Esophagus mucosa (tissue), 1 donor: Measurements from ENCODE around the gene TCFL5. TPM values are rescaled to one million over a fixed set of nuclear protein-coding genes. Genes with fewer than 3 reads are reported as not detected.

Experiments
- ATAC-seq: fragments of 200-7000 bp; cut with Tn5 transposase; one replicate; pipeline ENCODE4 v1.9.1; 2020
- total RNA-seq: library from RNA; stranded (reverse); gene quantifications from one replicate; pipeline ENCODE4 v1.2.4, GENCODE V29; 2023
- donor health status: DM: yes; HTN: yes; CAD: no.

TCFL5 gene
- total RNA-seq, 1 donor from 2014 or later, result 5.0 TPM

GRCh38 chr20:62820962-62821725, 40.5 kb downstream of the TCFL5 start:
- ATAC-seq, result no peak

GRCh38 chr20:62820208-62820961, 41.2 kb downstream of the TCFL5 start:
- ATAC-seq, result no peak

- ATAC-seq, result no peak
These were observed 42.0 kb downstream of the TCFL5 start for GRCh38 chr20:62819494-62820174.

- ATAC-seq, result peak; percentile 17
These were observed 42.8 kb downstream of the TCFL5 start for GRCh38 chr20:62818592-62819493.

- no peak for ATAC-seq
These were observed 43.5 kb downstream of the TCFL5 start for GRCh38 chr20:62817975-62818591.

GRCh38 chr20:62816884-62817873, 44.4 kb downstream of the TCFL5 start, which contains the start of gene COL9A3:
COL9A3 (plus strand) TSS chr20:62817050; CDS start chr20:62817065, 15 bp downstream.
- ATAC-seq, result no peak

GRCh38 chr20:62816031-62816883, 45.4 kb downstream of the TCFL5 start:
- no peak for ATAC-seq

GRCh38 chr20:62815066-62815991, 46.3 kb downstream of the TCFL5 start:
- no peak for ATAC-seq

- ATAC-seq, result no peak
These were observed 46.9 kb downstream of the TCFL5 start for GRCh38 chr20:62814709-62815065.

- no peak for ATAC-seq
These were observed 47.4 kb downstream of the TCFL5 start for GRCh38 chr20:62814060-62814708.

GRCh38 chr20:62813588-62813987, 48.0 kb downstream of the TCFL5 start:
- ATAC-seq, result no peak

GRCh38 chr20:62812907-62813200, 48.8 kb downstream of the TCFL5 start:
- ATAC-seq, result no peak

- no peak for ATAC-seq
These were observed 49.3 kb downstream of the TCFL5 start for GRCh38 chr20:62812181-62812906.

- ATAC-seq, result no peak
These were observed 49.9 kb downstream of the TCFL5 start for GRCh38 chr20:62811720-62812119.

GRCh38 chr20:62811320-62811719, 50.3 kb downstream of the TCFL5 start:
- ATAC-seq, result no peak

- ATAC-seq, result no peak
These were observed 51.8 kb downstream of the TCFL5 start for GRCh38 chr20:62809530-62810428.
